ENCODE data around the gene DPYSL5.
"Not testable (repeated sequence)": the region's sequence is repeated elsewhere in the genome, so short reads cannot be mapped to it uniquely, and the experiment has no call there.

The DPYSL5 gene

GRCh38 chr2:26901326-26902183, 53.6 kb downstream of the DPYSL5 start:
- DNase-seq (ENCODE audit: low read depth in 2 of 2): no peak

- no peak for DNase-seq (ENCODE audit: low read depth in 2 of 2)
Observed at GRCh38 chr2:26903676-26904075, 55.7 kb downstream of the DPYSL5 start.

- no peak for DNase-seq (ENCODE audit: low read depth in 2 of 2)
Observed at GRCh38 chr2:26904839-26905238, 56.9 kb downstream of the DPYSL5 start.

- no peak for DNase-seq (ENCODE audit: low read depth in 2 of 2)
Observed at GRCh38 chr2:26905341-26906198, 57.6 kb downstream of the DPYSL5 start.

- no peak for DNase-seq (ENCODE audit: low read depth in 2 of 2)
Observed at GRCh38 chr2:26907416-26907815, 59.5 kb downstream of the DPYSL5 start.

GRCh38 chr2:26910176-26910575, 62.2 kb downstream of the DPYSL5 start:
- no peak for DNase-seq (ENCODE audit: low read depth in 2 of 2)

GRCh38 chr2:26911911-26912861, 64.3 kb downstream of the DPYSL5 start:
- DNase-seq (ENCODE audit: low read depth in 2 of 2): no peak

GRCh38 chr2:26913606-26913998, 65.7 kb downstream of the DPYSL5 start:
- DNase-seq (ENCODE audit: low read depth in 2 of 2): no peak

GRCh38 chr2:26913999-26914658, 66.2 kb downstream of the DPYSL5 start:
- DNase-seq (ENCODE audit: low read depth in 2 of 2): no peak

- no peak for DNase-seq (ENCODE audit: low read depth in 2 of 2)
Observed at GRCh38 chr2:26914659-26915310, 66.9 kb downstream of the DPYSL5 start.

- DNase-seq (ENCODE audit: low read depth in 2 of 2): no peak
Observed at GRCh38 chr2:26915316-26915715, 67.4 kb downstream of the DPYSL5 start.

GRCh38 chr2:26916128-26916692, 68.3 kb downstream of the DPYSL5 start:
- DNase-seq (ENCODE audit: low read depth in 2 of 2): no peak

- DNase-seq (ENCODE audit: low read depth in 2 of 2): no peak
Observed at GRCh38 chr2:26917135-26917836, 69.4 kb downstream of the DPYSL5 start.

GRCh38 chr2:26921323-26921722, 73.4 kb downstream of the DPYSL5 start:
- DNase-seq (ENCODE audit: low read depth in 2 of 2): no peak

GRCh38 chr2:26922405-26923188, 74.7 kb downstream of the DPYSL5 start:
- DNase-seq (ENCODE audit: low read depth in 2 of 2): peak; percentile 21 to 24

- DNase-seq (ENCODE audit: low read depth in 2 of 2): not testable (repeated sequence)
Observed at GRCh38 chr2:26923189-26923466, 75.2 kb downstream of the DPYSL5 start.

GRCh38 chr2:26924731-26925099, 76.8 kb downstream of the DPYSL5 start:
- DNase-seq (ENCODE audit: low read depth in 2 of 2): no peak

- DNase-seq (ENCODE audit: low read depth in 2 of 2): no peak
Observed at GRCh38 chr2:26925100-26925791, 77.3 kb downstream of the DPYSL5 start.

Data from activated CD4-positive, alpha-beta T cell treated with anti-CD3 and anti-CD28 coated beads for 24 hours (primary cell).